ENCODE data around the gene POLD1. TPM values are rescaled to one million over a fixed set of nuclear protein-coding genes. Genes with fewer than 3 reads are reported as not detected.
"Not testable (repeated sequence)": the region's sequence is repeated elsewhere in the genome, so short reads cannot be mapped to it uniquely, and the experiment has no call there.

The POLD1 gene
- 53.4 and 98.8 TPM in 2 replicates for total RNA-seq (2014; rRNA removed; shearing (Covaris generic); ENCODE audit: low replicate concordance)

DNA sequence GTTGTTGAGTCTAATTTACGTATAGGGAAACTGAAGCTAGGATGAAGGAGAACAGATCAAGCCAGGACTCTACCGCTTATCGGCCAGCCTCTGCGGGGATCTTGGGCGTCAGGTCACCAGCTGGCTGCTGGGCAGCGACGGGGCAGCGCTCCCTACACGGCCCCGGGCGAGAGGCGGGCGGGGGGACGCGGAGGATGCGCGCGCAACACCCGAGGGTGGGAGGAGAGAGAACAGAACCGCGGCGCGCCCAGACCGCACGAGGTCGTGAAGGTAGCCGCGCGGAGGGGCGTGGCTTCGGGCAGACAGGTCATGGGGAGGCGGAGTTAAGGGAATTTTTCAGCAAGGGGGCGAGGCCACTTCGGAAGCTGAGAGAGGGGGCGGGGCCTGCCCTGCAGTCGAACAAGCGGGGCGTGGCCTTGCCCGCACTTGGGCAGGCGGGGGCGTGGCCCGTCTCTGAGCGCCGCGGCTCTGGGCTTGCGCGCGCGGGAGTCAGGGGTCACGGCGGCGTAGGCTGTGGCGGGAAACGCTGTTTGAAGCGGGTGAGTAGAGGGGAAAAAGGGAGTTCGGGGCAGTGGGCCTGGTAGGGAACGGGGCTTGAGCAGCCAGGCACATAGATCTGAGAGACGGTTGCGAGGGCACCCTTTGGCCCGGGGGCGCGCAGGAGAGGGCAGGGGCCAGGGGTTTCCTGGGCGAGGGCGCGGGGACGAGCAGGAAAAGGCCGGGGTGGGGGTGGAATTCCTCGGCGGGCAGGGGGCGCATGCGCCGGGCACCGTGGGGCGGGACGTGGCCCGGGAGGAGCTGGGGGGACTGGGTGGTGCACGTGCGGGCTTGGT is at the start of gene POLD1:
Gene POLD1 (plus strand): TSS at position 496 of the 833 bp plus-strand sequence. CDS start 14,505 bp downstream, outside the sequence.
- Histone ChIP-seq H3K4me3 (ENCODE audit: low read length) (peak within 1 kb of the TSS; percentile 74), H3K4me2 (ENCODE audit: low read depth, low read length, poor library complexity, severe bottlenecking) (peak within 1 kb of the TSS; percentile 86), H3K27ac (ENCODE audit: low read length) (peak within 1 kb of the TSS; percentile 69), H3K4me1 (ENCODE audit: low read length) (peaks cover 20% of the 10 kb centered on the region), H3K9me3 (ENCODE audit: low read length) (no peaks in the 10 kb centered on the region), H3K9me2 (replicated peaks; ENCODE audit: insufficient read depth, low read length) (no peaks in the 10 kb centered on the region), H3K36me3 (ENCODE audit: insufficient read depth, low read length) (peaks cover 29% of the 10 kb centered on the region), H4K20me1 (ENCODE audit: insufficient read depth, low read depth, low read length) (peaks cover 21% of the 10 kb centered on the region), H2AFZ (ENCODE audit: low read length) (no peak within 1 kb of the TSS; the same call in 1 of the 2 replicates), H3K79me2 (ENCODE audit: low read length) (peaks cover 46% of the 10 kb centered on the region), H3K9ac (ENCODE audit: low read length) (peak within 1 kb of the TSS; percentile 80), H3K27me3 (ENCODE audit: low read length) (no peaks in the 10 kb centered on the region)
- peak; percentile 100 for DNase-seq

- Histone ChIP-seq H3K9ac (ENCODE audit: low read length) (no peak overlapping the region), H3K9me2 (replicated peaks; ENCODE audit: insufficient read depth, low read length) (no peaks in the 10 kb centered on the region), H3K4me1 (ENCODE audit: low read length) (peaks cover 85% of the 10 kb centered on the region), H3K27ac (ENCODE audit: low read length) (peak overlapping the region; percentile 42), H3K79me2 (ENCODE audit: low read length) (peaks cover 19% of the 10 kb centered on the region), H3K27me3 (ENCODE audit: low read length) (no peaks in the 10 kb centered on the region), H3K4me3 (ENCODE audit: low read length) (no peak overlapping the region; the same call in 1 of the 2 replicates), H2AFZ (ENCODE audit: low read length) (no peak overlapping the region), H3K36me3 (ENCODE audit: insufficient read depth, low read length) (peaks cover 53% of the 10 kb centered on the region), H3K9me3 (ENCODE audit: low read length) (no peaks in the 10 kb centered on the region), H3K4me2 (ENCODE audit: low read depth, low read length, poor library complexity, severe bottlenecking) (peak overlapping the region; percentile 5), H4K20me1 (ENCODE audit: insufficient read depth, low read depth, low read length) (peaks cover 26% of the 10 kb centered on the region; the same call in 1 of the 2 replicates)
- DNase-seq, result no peak
Measured at GRCh38 chr19:50334741-50335421, 49.3 kb upstream of the POLD1 start.

- peaks cover 87% of the 10 kb centered on the region for H3K4me1 ChIP-seq (ENCODE audit: low read length)
Measured at GRCh38 chr19:50337031-50337430, 47.1 kb upstream of the POLD1 start.

DNA sequence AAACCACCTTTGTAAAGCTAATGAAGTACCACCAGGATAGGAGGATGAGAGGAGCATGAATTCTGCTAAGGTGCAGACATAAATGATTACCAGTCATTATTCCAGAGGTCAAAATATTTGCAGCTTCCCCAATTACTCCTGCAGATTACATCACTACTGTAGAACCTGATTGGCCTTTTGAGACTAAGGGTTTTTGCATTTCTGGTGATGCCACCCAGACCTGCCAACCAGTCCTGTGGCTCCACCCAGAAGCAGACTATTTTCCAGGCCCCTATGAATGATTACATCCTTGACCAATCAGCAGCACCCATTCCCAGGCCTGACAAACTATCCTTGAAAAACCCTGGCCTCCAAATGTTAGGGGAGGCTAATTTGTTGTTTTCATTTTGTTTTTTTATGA is 43.8 kb upstream of the POLD1 start:
- Histone ChIP-seq H3K79me2 (ENCODE audit: low read length) (peaks cover 49% of the 10 kb centered on the region), H4K20me1 (ENCODE audit: insufficient read depth, low read depth, low read length) (peaks cover 28% of the 10 kb centered on the region; the same call in 1 of the 2 replicates), H3K36me3 (ENCODE audit: insufficient read depth, low read length) (peaks cover 52% of the 10 kb centered on the region), H3K4me2 (ENCODE audit: low read depth, low read length, poor library complexity, severe bottlenecking) (peak overlapping the region; percentile 81), H3K27me3 (ENCODE audit: low read length) (no peaks in the 10 kb centered on the region), H3K9me3 (ENCODE audit: low read length) (no peaks in the 10 kb centered on the region; the same call in 1 of the 2 replicates), H3K27ac (ENCODE audit: low read length) (peak overlapping the region; percentile 95), H3K9ac (ENCODE audit: low read length) (peak overlapping the region; percentile 50), H2AFZ (ENCODE audit: low read length) (no peak overlapping the region), H3K9me2 (replicated peaks; ENCODE audit: insufficient read depth, low read length) (no peaks in the 10 kb centered on the region), H3K4me3 (ENCODE audit: low read length) (peak overlapping the region; percentile 44), H3K4me1 (ENCODE audit: low read length) (peaks cover 80% of the 10 kb centered on the region)
- peak; percentile 73 for DNase-seq

More at GRCh38 chr19:50337031-50337430, 47.1 kb upstream of the POLD1 start:
- DNase-seq; H3K4me2 ChIP-seq (ENCODE audit: low read depth, low read length, poor library complexity, severe bottlenecking); H3K9ac ChIP-seq (ENCODE audit: low read length); H3K27me3 ChIP-seq (ENCODE audit: low read length); H3K9me2 ChIP-seq (replicated peaks; ENCODE audit: insufficient read depth, low read length); H2AFZ ChIP-seq (ENCODE audit: low read length); H3K9me3 ChIP-seq (ENCODE audit: low read length); H3K4me3 ChIP-seq (ENCODE audit: low read length); H3K27ac ChIP-seq (ENCODE audit: low read length): not testable (repeated sequence)
- H3K79me2 ChIP-seq (ENCODE audit: low read length), result peaks cover 31% of the 10 kb centered on the region
- peaks cover 61% of the 10 kb centered on the region for H3K36me3 ChIP-seq (ENCODE audit: insufficient read depth, low read length)
- H4K20me1 ChIP-seq (ENCODE audit: insufficient read depth, low read depth, low read length), result peaks cover 34% of the 10 kb centered on the region; the same call in 1 of the 2 replicates

- H2AFZ ChIP-seq (ENCODE audit: low read length), result no peak overlapping the region
- H3K4me3 ChIP-seq (ENCODE audit: low read length), result peak overlapping the region; percentile 44
- peaks cover 28% of the 10 kb centered on the region; the same call in 1 of the 2 replicates for H4K20me1 ChIP-seq (ENCODE audit: insufficient read depth, low read depth, low read length)
- peak overlapping the region; percentile 50 for H3K9ac ChIP-seq (ENCODE audit: low read length)
- H3K27ac ChIP-seq (ENCODE audit: low read length), result peak overlapping the region; percentile 95
- H3K27me3 ChIP-seq (ENCODE audit: low read length), result no peaks in the 10 kb centered on the region
- peak; percentile 97 for DNase-seq
- H3K9me2 ChIP-seq (replicated peaks; ENCODE audit: insufficient read depth, low read length), result no peaks in the 10 kb centered on the region
- H3K4me2 ChIP-seq (ENCODE audit: low read depth, low read length, poor library complexity, severe bottlenecking), result peak overlapping the region; percentile 81
- peaks cover 49% of the 10 kb centered on the region for H3K79me2 ChIP-seq (ENCODE audit: low read length)
- peaks cover 82% of the 10 kb centered on the region for H3K4me1 ChIP-seq (ENCODE audit: low read length)
- H3K9me3 ChIP-seq (ENCODE audit: low read length), result no peaks in the 10 kb centered on the region; the same call in 1 of the 2 replicates
- peaks cover 48% of the 10 kb centered on the region for H3K36me3 ChIP-seq (ENCODE audit: insufficient read depth, low read length)
Measured at GRCh38 chr19:50341091-50341564, 43.0 kb upstream of the POLD1 start.

DNA sequence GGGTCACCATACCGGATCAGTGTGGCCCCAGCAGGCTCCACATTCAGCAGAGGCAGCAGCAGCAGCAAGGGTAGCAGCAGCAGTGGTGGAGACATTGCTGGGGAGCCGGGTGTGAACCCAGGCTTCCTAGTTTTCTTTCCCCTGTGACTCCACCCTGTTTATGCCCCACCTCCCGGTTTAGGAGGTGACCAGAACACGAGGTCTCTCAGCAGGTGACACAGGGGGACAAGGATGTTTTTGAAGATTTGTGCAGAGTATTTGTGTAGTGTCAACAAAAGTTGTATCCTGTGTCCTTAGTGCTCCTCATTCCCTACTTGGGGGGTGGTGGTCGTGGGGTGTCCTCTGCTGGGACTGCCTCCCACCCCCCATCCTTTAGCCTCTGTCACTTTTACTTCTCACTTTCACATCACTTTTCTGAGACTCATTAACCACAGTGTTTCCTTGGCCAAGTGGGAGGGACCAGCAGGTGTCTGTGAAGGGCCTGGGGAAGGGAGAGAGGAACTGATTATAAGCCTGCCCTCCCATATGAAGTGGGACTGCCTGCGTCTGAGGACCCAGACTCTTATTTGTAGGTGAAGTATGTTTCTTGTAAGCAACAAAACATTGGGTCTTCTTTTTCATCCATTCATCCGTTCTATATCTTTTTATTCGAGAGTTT is 39.4 kb upstream of the POLD1 start:
- Histone ChIP-seq H3K4me2 (ENCODE audit: low read depth, low read length, poor library complexity, severe bottlenecking) (peak overlapping the region; percentile 81), H3K27ac (ENCODE audit: low read length) (peak overlapping the region; percentile 95), H3K4me1 (ENCODE audit: low read length) (peaks cover 92% of the 10 kb centered on the region), H3K79me2 (ENCODE audit: low read length) (peaks cover 31% of the 10 kb centered on the region), H3K9me2 (replicated peaks; ENCODE audit: insufficient read depth, low read length) (no peaks in the 10 kb centered on the region), H2AFZ (ENCODE audit: low read length) (peak overlapping the region; percentile 41; the same call in 1 of the 2 replicates), H3K9ac (ENCODE audit: low read length) (peak overlapping the region; percentile 92), H3K36me3 (ENCODE audit: insufficient read depth, low read length) (peaks cover 18% of the 10 kb centered on the region), H4K20me1 (ENCODE audit: insufficient read depth, low read depth, low read length) (peaks cover 9% of the 10 kb centered on the region; the same call in 1 of the 2 replicates), H3K4me3 (ENCODE audit: low read length) (peak overlapping the region; percentile 73), H3K27me3 (ENCODE audit: low read length) (no peaks in the 10 kb centered on the region), H3K9me3 (ENCODE audit: low read length) (no peaks in the 10 kb centered on the region; the same call in 1 of the 2 replicates)
- peak; percentile 95 for DNase-seq

DNA sequence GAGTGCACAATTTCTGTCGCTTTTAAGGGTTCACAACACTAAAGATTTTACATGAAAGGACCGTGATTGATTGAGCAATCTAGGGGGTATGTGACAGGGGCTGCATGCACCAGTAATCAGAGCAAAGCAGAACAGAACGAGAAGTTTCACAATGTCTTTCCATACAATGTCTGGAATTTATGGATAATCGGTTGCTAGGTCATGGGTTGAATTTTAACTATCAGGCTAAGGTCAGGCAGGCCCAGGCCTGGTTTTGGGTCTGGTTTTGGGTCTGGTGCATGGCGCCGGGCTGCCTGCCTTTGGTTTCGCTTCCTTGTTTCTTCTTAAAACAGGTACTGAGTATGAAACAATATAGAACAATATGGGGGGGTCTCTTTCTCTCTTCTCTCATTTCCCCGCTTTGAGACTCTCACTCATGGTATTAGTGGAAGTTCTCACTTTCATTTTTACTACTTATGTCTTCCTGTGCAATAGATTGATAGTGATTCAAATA is 37.0 kb upstream of the POLD1 start:
- H3K4me2 ChIP-seq (ENCODE audit: low read depth, low read length, poor library complexity, severe bottlenecking), result peak overlapping the region; percentile 61
- DNase-seq, result peak; percentile 93
- not testable (repeated sequence) for H4K20me1 ChIP-seq (ENCODE audit: insufficient read depth, low read depth, low read length); H3K9me3 ChIP-seq (ENCODE audit: low read length); H3K36me3 ChIP-seq (ENCODE audit: insufficient read depth, low read length); H3K27me3 ChIP-seq (ENCODE audit: low read length); H3K9me2 ChIP-seq (replicated peaks; ENCODE audit: insufficient read depth, low read length)
- peaks cover 79% of the 10 kb centered on the region for H3K4me1 ChIP-seq (ENCODE audit: low read length)
- H2AFZ ChIP-seq (ENCODE audit: low read length), result peak overlapping the region; percentile 22
- peaks cover 18% of the 10 kb centered on the region for H3K79me2 ChIP-seq (ENCODE audit: low read length)
- H3K27ac ChIP-seq (ENCODE audit: low read length), result peak overlapping the region; percentile 95
- H3K4me3 ChIP-seq (ENCODE audit: low read length), result peak overlapping the region; percentile 35
- peak overlapping the region; percentile 58 for H3K9ac ChIP-seq (ENCODE audit: low read length)

Measured in Karpas-422 (cell line).